GM12891 (cell line): ENCODE measurements around the gene KATNBL1.

Experiments
- POLR2A ChIP-seq: IDR thresholded peaks from 2 replicates; pipeline ENCODE4 v1.6.1; 2011; ENCODE audit warnings: low read depth, low read length, control low read depth
- POLR2AphosphoS5 ChIP-seq: IDR thresholded peaks from 2 replicates; pipeline ENCODE4 v1.6.1; 2011; ENCODE audit warnings: low read depth, low read length, control low read depth
- SPI1 ChIP-seq: IDR thresholded peaks from 2 replicates; pipeline ENCODE4 v1.6.1; 2011; ENCODE audit warnings: low read depth, low read length, control low read depth
- TAF1 ChIP-seq: IDR thresholded peaks from 2 replicates; pipeline ENCODE4 v1.6.1; 2011; ENCODE audit warnings: low read depth, low read length, control low read depth

- no peak for TF ChIP-seq POLR2A
- TF ChIP-seq POLR2AphosphoS5 = no peak
- TF ChIP-seq TAF1 = no peak
- TF ChIP-seq SPI1 = no peak
These were observed 23.7 kb upstream of the KATNBL1 start for GRCh38 chr15:34233614-34234013.
